PC-9 (cell line): ENCODE measurements around the gene SLX4IP.

Experiments used
- EZH2 ChIP-seq: fragments of 200-600 bp; sonication (generic); IDR thresholded peaks from 2 replicates; pipeline ENCODE4 v1.8.0; 2017; ENCODE audit warnings: antibody characterized with exemption, low read depth
- TF ChIP-seq, protein P1 (sequence below): fragments of 200-600 bp; sonication (generic); conservative IDR thresholded peaks from 2 replicates; pipeline ENCODE4 v1.6.1; 2017; ENCODE audit warnings: mixed run types, antibody characterized with exemption, mild to moderate bottlenecking, moderate library complexity

DNA sequence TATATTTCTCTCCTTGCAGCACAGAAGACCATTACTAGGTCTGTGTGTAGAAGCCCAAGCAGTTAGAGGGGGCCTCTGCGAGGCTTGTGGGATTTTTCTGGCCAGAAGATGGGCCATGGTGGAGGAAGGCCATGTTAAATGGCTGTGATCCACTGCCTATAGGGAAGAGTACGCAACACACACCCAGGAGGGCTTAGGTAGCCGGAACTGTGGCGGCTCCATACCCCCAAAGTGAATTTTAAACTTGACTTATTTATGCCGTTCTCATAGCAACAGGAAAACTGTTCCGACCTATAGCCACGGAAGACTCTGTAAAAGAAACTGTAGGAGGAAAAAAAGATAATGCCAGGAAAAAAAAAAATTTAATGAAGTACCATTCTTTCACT, 69.5 kb downstream of the SLX4IP start:
- TF ChIP-seq, protein P1, sequence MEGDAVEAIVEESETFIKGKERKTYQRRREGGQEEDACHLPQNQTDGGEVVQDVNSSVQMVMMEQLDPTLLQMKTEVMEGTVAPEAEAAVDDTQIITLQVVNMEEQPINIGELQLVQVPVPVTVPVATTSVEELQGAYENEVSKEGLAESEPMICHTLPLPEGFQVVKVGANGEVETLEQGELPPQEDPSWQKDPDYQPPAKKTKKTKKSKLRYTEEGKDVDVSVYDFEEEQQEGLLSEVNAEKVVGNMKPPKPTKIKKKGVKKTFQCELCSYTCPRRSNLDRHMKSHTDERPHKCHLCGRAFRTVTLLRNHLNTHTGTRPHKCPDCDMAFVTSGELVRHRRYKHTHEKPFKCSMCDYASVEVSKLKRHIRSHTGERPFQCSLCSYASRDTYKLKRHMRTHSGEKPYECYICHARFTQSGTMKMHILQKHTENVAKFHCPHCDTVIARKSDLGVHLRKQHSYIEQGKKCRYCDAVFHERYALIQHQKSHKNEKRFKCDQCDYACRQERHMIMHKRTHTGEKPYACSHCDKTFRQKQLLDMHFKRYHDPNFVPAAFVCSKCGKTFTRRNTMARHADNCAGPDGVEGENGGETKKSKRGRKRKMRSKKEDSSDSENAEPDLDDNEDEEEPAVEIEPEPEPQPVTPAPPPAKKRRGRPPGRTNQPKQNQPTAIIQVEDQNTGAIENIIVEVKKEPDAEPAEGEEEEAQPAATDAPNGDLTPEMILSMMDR: no peak
- TF ChIP-seq EZH2: no peak
